Uterus (tissue), 4 donors: ENCODE data around the gene PPY. TPM values are rescaled to one million over a fixed set of nuclear protein-coding genes. Genes with fewer than 3 reads are reported as not detected.
"Not testable (repeated sequence)": the region's sequence is repeated elsewhere in the genome, so short reads cannot be mapped to it uniquely, and the experiment has no call there.

Source experiments
- DNase-seq, 2 donors: peaks; one replicate each; pipeline ENCODE4 v3.0.0-alpha.2; 2019 to 2020
- H3K27ac ChIP-seq, 2 donors: fragments of 200-600 bp; sonication (generic); 1 replicate in 1 of 2; 2 replicates in 1 of 2; pipeline ENCODE4 v1.5.1; 2016 to 2018
- H3K27me3 ChIP-seq, 2 donors: fragments of 200-600 bp; sonication (generic); one replicate each; pipeline ENCODE4 v1.5.1; 2018 to 2019; ENCODE audit warnings: control low read depth in 1 of 2
- H3K36me3 ChIP-seq, 2 donors: fragments of 200-600 bp; sonication (generic); one replicate each; pipeline ENCODE4 v1.5.1; 2019; ENCODE audit warnings: control low read depth in 1 of 2
- H3K4me1 ChIP-seq, 2 donors: fragments of 200-600 bp; sonication (generic); one replicate each; pipeline ENCODE4 v1.5.1; 2018 to 2019; ENCODE audit warnings: control low read depth in 1 of 2
- H3K4me3 ChIP-seq, 2 donors: fragments of 200-600 bp; sonication (generic); 1 replicate in 1 of 2; 2 replicates in 1 of 2; pipeline ENCODE4 v1.5.1; 2018 to 2019; ENCODE audit warnings: mild to moderate bottlenecking in 1 of 2
- H3K9me3 ChIP-seq, 2 donors: fragments of 200-600 bp; sonication (generic); one replicate each; pipeline ENCODE4 v1.5.1; 2019; ENCODE audit warnings: control low read depth in 1 of 2
- POLR2A ChIP-seq, 2 donors: fragments of 450-650 bp; IDR thresholded peaks; one replicate each; pipeline ENCODE4 v1.6.1; 2016; ENCODE audit warnings: antibody characterized with exemption in 2 of 2, mild to moderate bottlenecking in 1 of 2, moderate library complexity in 1 of 2
- intact Hi-C: fragments of 100-400 bp; cut with DNase I; formaldehyde crosslinking; loops from one replicate; pipeline ENCODE4 v1.15.1; 2023; ENCODE audit warnings: low total_unique reads
- total RNA-seq, 4 donors: library from RNA; depleted of rRNA in 3 of 4; stranded (reverse); fragments of >200 nt in 3 of 4; gene quantifications; one replicate each; pipeline versions ENCODE4 v1.1.0 to v1.2.4, GENCODE V29; 2014 to 2023
- TF ChIP-seq, protein P1 (sequence below), 4 experiments: fragments of 200-600 bp in 2 of 4; fragments of 450-650 bp in 2 of 4; sonication (generic) in 2 of 4; IDR thresholded peaks; one replicate each; pipeline ENCODE4 v1.5.1; 2016 to 2019; ENCODE audit warnings: antibody characterized with exemption in 4 of 4, mild to moderate bottlenecking in 2 of 4, moderate library complexity in 1 of 4
- donor health status: DM: yes; HTN: yes; CAD: no.

PPY gene
- total RNA-seq, 4 donors from 2014 or later = not detected

- no peaks in the 10 kb centered on the region for H3K9me3 ChIP-seq
- H3K27me3 ChIP-seq = no peaks in the 10 kb centered on the region
- intact Hi-C loops = no loop called here
- TF ChIP-seq, protein P1, sequence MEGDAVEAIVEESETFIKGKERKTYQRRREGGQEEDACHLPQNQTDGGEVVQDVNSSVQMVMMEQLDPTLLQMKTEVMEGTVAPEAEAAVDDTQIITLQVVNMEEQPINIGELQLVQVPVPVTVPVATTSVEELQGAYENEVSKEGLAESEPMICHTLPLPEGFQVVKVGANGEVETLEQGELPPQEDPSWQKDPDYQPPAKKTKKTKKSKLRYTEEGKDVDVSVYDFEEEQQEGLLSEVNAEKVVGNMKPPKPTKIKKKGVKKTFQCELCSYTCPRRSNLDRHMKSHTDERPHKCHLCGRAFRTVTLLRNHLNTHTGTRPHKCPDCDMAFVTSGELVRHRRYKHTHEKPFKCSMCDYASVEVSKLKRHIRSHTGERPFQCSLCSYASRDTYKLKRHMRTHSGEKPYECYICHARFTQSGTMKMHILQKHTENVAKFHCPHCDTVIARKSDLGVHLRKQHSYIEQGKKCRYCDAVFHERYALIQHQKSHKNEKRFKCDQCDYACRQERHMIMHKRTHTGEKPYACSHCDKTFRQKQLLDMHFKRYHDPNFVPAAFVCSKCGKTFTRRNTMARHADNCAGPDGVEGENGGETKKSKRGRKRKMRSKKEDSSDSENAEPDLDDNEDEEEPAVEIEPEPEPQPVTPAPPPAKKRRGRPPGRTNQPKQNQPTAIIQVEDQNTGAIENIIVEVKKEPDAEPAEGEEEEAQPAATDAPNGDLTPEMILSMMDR (IDR thresholded peaks at IDR 0.05) = no peak
- TF ChIP-seq POLR2A (IDR thresholded peaks at IDR 0.05) = no peak
- DNase-seq = no peak
- no peaks in the 10 kb centered on the region for H3K4me1 ChIP-seq
- no peaks in the 10 kb centered on the region for H3K36me3 ChIP-seq
- no peak overlapping the region for H3K4me3 ChIP-seq
- no peak overlapping the region for H3K27ac ChIP-seq
Measured at GRCh38 chr17:43897831-43898230, 44.4 kb downstream of the PPY start.

DNA sequence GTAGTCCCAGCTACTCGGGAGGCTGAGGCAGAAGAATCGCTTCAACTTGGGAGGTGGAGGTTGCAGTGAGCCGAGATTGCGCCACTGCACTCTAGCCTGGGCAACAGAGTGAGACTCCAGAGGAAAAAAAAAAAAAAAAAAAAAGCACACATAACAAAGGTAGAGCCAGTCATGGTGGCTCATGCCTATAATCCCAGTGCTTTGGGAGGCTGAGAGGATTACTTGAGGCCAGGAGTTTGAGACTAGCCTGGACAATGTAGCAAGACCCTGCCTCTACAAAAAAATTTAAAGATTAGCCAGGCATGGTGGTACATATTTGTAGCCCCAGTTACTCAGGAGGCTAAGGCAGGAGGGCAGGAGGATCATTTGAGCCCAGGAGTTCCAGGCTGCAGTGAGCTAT, 47.8 kb downstream of the PPY start:
- H3K4me1 ChIP-seq, intact Hi-C loops, H3K9me3 ChIP-seq, H3K36me3 ChIP-seq, DNase-seq, H3K27ac ChIP-seq, H3K4me3 ChIP-seq, H3K27me3 ChIP-seq: not testable (repeated sequence)

- H3K9me3 ChIP-seq = no peaks in the 10 kb centered on the region
- intact Hi-C loops = no loop called here
- H3K4me3 ChIP-seq = no peak overlapping the region
- H3K36me3 ChIP-seq = no peaks in the 10 kb centered on the region
- DNase-seq = no peak
- H3K27ac ChIP-seq = no peak overlapping the region
- H3K27me3 ChIP-seq = no peaks in the 10 kb centered on the region
- no peaks in the 10 kb centered on the region for H3K4me1 ChIP-seq
- TF ChIP-seq, protein P1 (IDR thresholded peaks at IDR 0.05) = no peak
- no peak for TF ChIP-seq POLR2A (IDR thresholded peaks at IDR 0.05)
Measured at GRCh38 chr17:43892647-43892952, 49.7 kb downstream of the PPY start.

- Histone ChIP-seq H3K27me3 (no peaks in the 10 kb centered on the region), H3K4me3 (no peak overlapping the region), H3K4me1 (no peaks in the 10 kb centered on the region), H3K27ac (no peak overlapping the region), H3K9me3 (no peaks in the 10 kb centered on the region), H3K36me3 (no peaks in the 10 kb centered on the region)
- no peak for DNase-seq
- no peak for TF ChIP-seq POLR2A (IDR thresholded peaks at IDR 0.05)
- TF ChIP-seq, protein P1 (IDR thresholded peaks at IDR 0.05) = no peak
- intact Hi-C loops = no loop called here
Measured at GRCh38 chr17:43891851-43892646, 50.2 kb downstream of the PPY start.

Other genes starting within 250 kb of the PPY start
- gene SOST, start 183.7 kb downstream of the PPY start, total RNA-seq = not detected
- 10 to 100 TPM; 28.4 to 88.1 (median 39.8) TPM for gene DUSP3, start 163.5 kb downstream of the PPY start, total RNA-seq
- gene CFAP97D1, start 162.0 kb downstream of the PPY start, total RNA-seq = not detected
- gene MPP3, start 109.3 kb downstream of the PPY start, total RNA-seq = 10 to 100 TPM in 3 of 4 donors, 1 to 10 TPM in 1; 5.6 to 21.2 (median 15.8) TPM
- gene CD300LG, start 95.3 kb downstream of the PPY start, total RNA-seq = 1 to 10 TPM in 3 of 4 donors, not detected in 1; 2.1 to 6.5 (median 6.2) TPM
- gene MPP2, start 34.9 kb downstream of the PPY start, total RNA-seq = 10 to 100 TPM in 3 of 4 donors, 1 to 10 TPM in 1; 2.0 to 20.9 (median 13.3) TPM
- gene PYY, start 11.5 kb upstream of the PPY start, total RNA-seq = not detected
- 1 to 10 TPM; 1.3 to 9.7 (median 2.6) TPM for gene NAGS, start 62.1 kb upstream of the PPY start, total RNA-seq
- gene TMEM101, start 72.5 kb upstream of the PPY start, total RNA-seq = 10 to 100 TPM in 3 of 4 donors, 1 to 10 TPM in 1; 1.5 to 76.1 (median 49.8) TPM
- gene LSM12, start 124.2 kb upstream of the PPY start, total RNA-seq = 10 to 100 TPM; 24.5 to 49.8 (median 37.1) TPM
- gene G6PC3, start 128.3 kb upstream of the PPY start, total RNA-seq = 10 to 100 TPM; 12.4 to 66.3 (median 33.8) TPM
- 10 to 100 TPM; 35.9 to 74.1 (median 58.0) TPM for gene HDAC5, start 181.2 kb upstream of the PPY start, total RNA-seq
- gene HROB, start 199.5 kb upstream of the PPY start, total RNA-seq = 1 to 10 TPM in 2 of 4 donors, not detected in 2; 1.6 to 2.4 TPM
- 1 to 10 TPM in 2 of 4 donors, under 1 TPM in 1, not detected in 1; 0.14 to 2.3 (median 1.3) TPM for gene ASB16, start 228.2 kb upstream of the PPY start, total RNA-seq
- 10 to 100 TPM in 3 of 4 donors, 1 to 10 TPM in 1; 7.4 to 41.8 (median 32.6) TPM for gene TMUB2, start 244.5 kb upstream of the PPY start, total RNA-seq